Heart right ventricle (tissue), 16 donors: Measurements from ENCODE around the gene MDM2. TPM values are rescaled to one million over a fixed set of nuclear protein-coding genes. Genes with fewer than 3 reads are reported as not detected.

ENCODE experiments used
- ATAC-seq, 8 donors: fragments of 200-7000 bp; cut with Tn5 transposase; one replicate each; pipeline ENCODE4 v1.9.1; 2020; ENCODE audit warnings: mild to moderate bottlenecking in 8 of 8, moderate library complexity in 8 of 8, moderate number of reproducible peaks in 1 of 8
- DNase-seq, 2 donors: peaks; one replicate each; pipeline ENCODE4 v3.0.0-alpha.2; 2020
- H3K27ac ChIP-seq, 10 donors: fragments of 200-600 bp; sonication (generic) in 2 of 10; one replicate each; pipeline versions ENCODE4 v1.5.0 to v1.8.0; 2020 to 2022; ENCODE audit warnings: mild to moderate bottlenecking in 3 of 10
- H3K27me3 ChIP-seq, 7 donors: fragments of 200-600 bp; one replicate each; pipeline ENCODE4 v1.8.0; 2021 to 2022; ENCODE audit warnings: mild to moderate bottlenecking in 2 of 7
- H3K36me3 ChIP-seq, 9 donors: fragments of 200-600 bp; sonication (generic) in 1 of 9; one replicate each; pipeline versions ENCODE4 v1.5.0 to v1.8.0; 2020 to 2022; ENCODE audit warnings: mild to moderate bottlenecking in 2 of 9
- H3K4me1 ChIP-seq, 9 donors: fragments of 200-600 bp; sonication (generic) in 1 of 9; one replicate each; pipeline versions ENCODE4 v1.5.0 to v1.8.0; 2020 to 2022; ENCODE audit warnings: mild to moderate bottlenecking in 4 of 9
- H3K4me3 ChIP-seq, 10 donors: fragments of 200-600 bp; sonication (generic) in 2 of 10; one replicate each; pipeline versions ENCODE4 v1.5.0 to v1.8.0; 2020 to 2022; ENCODE audit warnings: mild to moderate bottlenecking in 7 of 10, moderate library complexity in 2 of 10
- H3K9me3 ChIP-seq, 11 donors: fragments of 200-600 bp in 10 of 11; sonication (generic) in 2 of 11; one replicate each; pipeline versions ENCODE4 v1.5.0 to v1.8.0; 2013 to 2022; ENCODE audit warnings: mild to moderate bottlenecking in 2 of 11, control low read depth in 1 of 11, moderate library complexity in 1 of 11
- WGBS, 2 donors: extraction: QIAGEN DNeasy Blood & Tissue Kit; methylation state at CpG; one replicate each; pipeline ENCODE4 v1.1.7; 2013; ENCODE audit warnings: inconsistent platforms in 1 of 2; 5-methylcytosine and 5-hydroxymethylcytosine counted together
- intact Hi-C, 10 donors: fragments of 100-400 bp; cut with DNase I; formaldehyde crosslinking; loops; one replicate each; pipeline versions ENCODE4 v1.11.1 to v1.14.2; 2022
- polyA plus RNA-seq, 2 donors: library from polyadenylated mRNA; stranded (reverse); fragments of 200-250 nt; gene quantifications; one replicate each; pipeline ENCODE4 v1.2.3, GENCODE V29; 2013
- total RNA-seq, 10 donors: library from RNA; stranded (reverse); fragmentation: NEBNext Ultra II Directional in 3 of 10; extraction: Animal tissue kit (Norgen Biotek cat#: 25700) in 3 of 10; gene quantifications; one replicate each; pipeline versions ENCODE4 v1.2.1 to v1.2.4, GENCODE V29; 2021 to 2023
- TF ChIP-seq, protein P1 (sequence below), 9 donors: fragments of 200-600 bp; sonication (generic) in 2 of 9; IDR thresholded peaks; one replicate each; pipeline versions ENCODE4 v1.5.0 to v1.8.0; 2021 to 2022; ENCODE audit warnings: antibody characterized with exemption in 9 of 9, mild to moderate bottlenecking in 5 of 9, moderate library complexity in 1 of 9
- donor health status: Arrhythmogenic right ventricular cardiomyopathy.
- donor health status: ischemic (EF 13 %, LVEDD 7.1; RV severe dilation, severe dysfunction).
- donor health status: healthy with polysubstance abuse.
- donor health status: DM: no; HTN: yes; CAD: no.
- donor health status: DM: no; HTN: no; CAD: no.
- donor health status: ischemic (EF 25% LVEDD 6.9; RV normal size, moderate dysfunction).
- donor health status: ischemic (EF 25% LVEDD 5.7; RV mildly dilated, moderate dysfunction).
- donor health status: healthy.
- donor health status: DM: yes; HTN: yes; CAD: no.
- donor health status: Ischemic cardiomyopathy.
- donor health status: ischemic (EF 35%, LVEDD 5.7; RV mildly dilated, moderate dysfunction).
- donor health status: nonischemic (EF 11% LVEDD 7.7; RV severe dilation, severe dysfunction).
- donor health status: DM: yes; HTN: yes; CAD: no.
- donor health status: PGD.
- donor health status: ischemic (EF 29% LVEDD 5.4; RV normal size, mild dysfunction).
- donor health status: nonischemic (EF 23%, LVEDD 6.1; RV moderate dilation, normal function).

Gene MDM2
- total and polyA plus RNA-seq, 12 donors = 15.9 to 95.5 (median 47.1) TPM

DNA sequence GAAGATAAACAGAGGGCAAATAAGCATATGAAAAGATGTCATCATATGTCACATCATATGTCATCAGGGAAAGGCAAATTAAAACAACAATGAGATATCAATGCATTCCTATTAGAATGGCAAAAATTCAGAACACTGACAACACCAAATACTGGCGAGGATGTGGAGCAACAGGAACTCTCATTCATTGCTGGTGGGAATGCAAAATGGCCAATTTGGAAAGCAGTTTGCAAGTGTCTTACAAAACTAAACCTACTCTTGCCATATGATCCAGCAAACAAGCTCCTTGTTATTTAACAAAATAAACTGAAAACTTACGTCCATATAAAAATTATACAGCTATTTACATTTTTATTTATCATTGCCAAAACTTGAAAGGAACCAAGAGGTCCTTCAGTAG, 92.3 kb downstream of the MDM2 start:
- Histone ChIP-seq H3K9me3 (no peaks in the 10 kb centered on the region), H3K4me3 (no peak overlapping the region), H3K36me3 (no peaks in the 10 kb centered on the region), H3K27ac (no peak overlapping the region), H3K4me1 (peaks cover 0 to 22% (median 15%) of the 10 kb centered on the region in 9 donors), H3K27me3 (no peaks in the 10 kb centered on the region)
- DNase-seq = no peak
- ATAC-seq = no peak
- 41 to 42% methylated on average over 2 of the region's 2 CpGs for WGBS, 2 donors
- intact Hi-C loops = no loop called here
- TF ChIP-seq, protein P1, sequence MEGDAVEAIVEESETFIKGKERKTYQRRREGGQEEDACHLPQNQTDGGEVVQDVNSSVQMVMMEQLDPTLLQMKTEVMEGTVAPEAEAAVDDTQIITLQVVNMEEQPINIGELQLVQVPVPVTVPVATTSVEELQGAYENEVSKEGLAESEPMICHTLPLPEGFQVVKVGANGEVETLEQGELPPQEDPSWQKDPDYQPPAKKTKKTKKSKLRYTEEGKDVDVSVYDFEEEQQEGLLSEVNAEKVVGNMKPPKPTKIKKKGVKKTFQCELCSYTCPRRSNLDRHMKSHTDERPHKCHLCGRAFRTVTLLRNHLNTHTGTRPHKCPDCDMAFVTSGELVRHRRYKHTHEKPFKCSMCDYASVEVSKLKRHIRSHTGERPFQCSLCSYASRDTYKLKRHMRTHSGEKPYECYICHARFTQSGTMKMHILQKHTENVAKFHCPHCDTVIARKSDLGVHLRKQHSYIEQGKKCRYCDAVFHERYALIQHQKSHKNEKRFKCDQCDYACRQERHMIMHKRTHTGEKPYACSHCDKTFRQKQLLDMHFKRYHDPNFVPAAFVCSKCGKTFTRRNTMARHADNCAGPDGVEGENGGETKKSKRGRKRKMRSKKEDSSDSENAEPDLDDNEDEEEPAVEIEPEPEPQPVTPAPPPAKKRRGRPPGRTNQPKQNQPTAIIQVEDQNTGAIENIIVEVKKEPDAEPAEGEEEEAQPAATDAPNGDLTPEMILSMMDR (IDR thresholded peaks at IDR 0.05) = no peak

Other genes with a start within 250 kb of the MDM2 start
- gene RAP1B, start 197.3 kb upstream of the MDM2 start, total RNA-seq = 10 to 100 TPM; 38.1 to 81.2 (median 42.0) TPM
- 10 to 100 TPM; 45.1 to 53.8 TPM for gene RAP1B, start 197.3 kb upstream of the MDM2 start, polyA plus RNA-seq
- 10 to 100 TPM; 21.0 to 25.7 (median 22.2) TPM for gene NUP107, start 121.2 kb upstream of the MDM2 start, total RNA-seq
- gene NUP107, start 121.2 kb upstream of the MDM2 start, polyA plus RNA-seq = 10 to 100 TPM in 1 of 2 donors, 1 to 10 TPM in 1; 9.9 to 12.9 TPM
- gene SLC35E3, start 62.0 kb upstream of the MDM2 start, total RNA-seq = 1 to 10 TPM; 4.3 to 8.9 (median 6.6) TPM
- 1 to 10 TPM; 1.8 to 5.8 TPM for gene SLC35E3, start 62.0 kb upstream of the MDM2 start, polyA plus RNA-seq
- gene CPM, start 125.0 kb downstream of the MDM2 start, total RNA-seq = 10 to 100 TPM in 2 of 10 donors, 1 to 10 TPM in 8; 2.1 to 17.8 (median 4.7) TPM
- 1 to 10 TPM; 7.4 to 9.1 TPM for gene CPM, start 125.0 kb downstream of the MDM2 start, polyA plus RNA-seq